GM23338 (cell line): ENCODE measurements around the gene SLITRK1. TPM values are rescaled to one million over a fixed set of nuclear protein-coding genes. Genes with fewer than 3 reads are reported as not detected.

Source experiments
- ATAC-seq: fragments of 200-7000 bp; cut with Tn5 transposase; 3 replicates; pipeline ENCODE4 v1.9.1; 2020
- DNase-seq: peaks from one replicate; pipeline ENCODE4 v3.0.0-alpha.2; 2015; ENCODE audit warnings: low spot score
- H2AFZ ChIP-seq: fragments of 200-600 bp; sonication (generic); 2 replicates; pipeline ENCODE4 v1.8.0; 2016; ENCODE audit warnings: antibody characterized with exemption, mild to moderate bottlenecking, moderate library complexity
- H3F3A ChIP-seq: fragments of 200-600 bp; sonication (generic); replicated peaks from 2 replicates; pipeline ENCODE4 v1.8.0; 2017; ENCODE audit warnings: antibody characterized with exemption, mixed run types, low read depth
- H3K27ac ChIP-seq: fragments of 200-600 bp; sonication (generic); 2 replicates; pipeline ENCODE4 v1.6.1; 2016; ENCODE audit warnings: low read depth
- H3K27me3 ChIP-seq: fragments of 200-600 bp; sonication (generic); 2 replicates; pipeline ENCODE4 v1.8.0; 2016; ENCODE audit warnings: mild to moderate bottlenecking, mixed run types, moderate library complexity; ENCODE audit not compliant: insufficient read depth
- H3K36me3 ChIP-seq: fragments of 200-600 bp; sonication (generic); 2 replicates; pipeline ENCODE4 v1.8.0; 2016; ENCODE audit warnings: mild to moderate bottlenecking; ENCODE audit not compliant: insufficient read depth
- H3K4me1 ChIP-seq: fragments of 200-600 bp; sonication (generic); 2 replicates; pipeline ENCODE4 v1.8.0; 2016; ENCODE audit warnings: mild to moderate bottlenecking, moderate library complexity; ENCODE audit not compliant: insufficient read depth
- H3K4me2 ChIP-seq: fragments of 200-600 bp; sonication (generic); 2 replicates; pipeline ENCODE4 v1.7.1; 2017; ENCODE audit warnings: mixed run types
- H3K4me3 ChIP-seq: fragments of 200-600 bp; sonication (generic); 2 replicates; pipeline ENCODE4 v1.6.1; 2016; ENCODE audit warnings: mixed run types
- H3K79me2 ChIP-seq: fragments of 200-600 bp; sonication (generic); replicated peaks from 2 replicates; pipeline ENCODE4 v1.8.0; 2017; ENCODE audit warnings: mild to moderate bottlenecking; ENCODE audit not compliant: insufficient read depth
- H3K9me2 ChIP-seq: fragments of 200-600 bp; sonication (generic); 2 replicates; pipeline ENCODE4 v1.8.0; 2017; ENCODE audit not compliant: insufficient read depth
- H4K20me1 ChIP-seq: fragments of 200-600 bp; sonication (generic); replicated peaks from 2 replicates; pipeline ENCODE4 v1.8.0; 2017; ENCODE audit warnings: mild to moderate bottlenecking; ENCODE audit not compliant: insufficient read depth
- H3K27ac Mint-ChIP-seq: 2 replicates; pipeline ENCODE4 v1.8.0; 2020; ENCODE audit warnings: inconsistent platforms, mild to moderate bottlenecking, moderate library complexity, mixed read lengths
- H3K27me3 Mint-ChIP-seq: 3 replicates; pipeline ENCODE4 v1.8.0; 2022; ENCODE audit warnings: low read depth, mild to moderate bottlenecking, moderate library complexity, mixed read lengths, inconsistent platforms; ENCODE audit not compliant: insufficient read depth, poor library complexity
- H3K36me3 Mint-ChIP-seq: 3 replicates; pipeline ENCODE4 v1.8.0; 2021; ENCODE audit warnings: low read depth, mild to moderate bottlenecking, inconsistent platforms, moderate library complexity, mixed read lengths
- H3K4me1 Mint-ChIP-seq: 3 replicates; pipeline ENCODE4 v1.8.0; 2020; ENCODE audit warnings: mild to moderate bottlenecking, inconsistent platforms, mixed read lengths
- H3K4me3 Mint-ChIP-seq: 3 replicates; pipeline ENCODE4 v1.8.0; 2021; ENCODE audit warnings: moderate library complexity, mild to moderate bottlenecking, inconsistent platforms, mixed read lengths
- H3K9me3 Mint-ChIP-seq: 3 replicates; pipeline ENCODE4 v1.8.0; 2020; ENCODE audit warnings: moderate library complexity, mild to moderate bottlenecking, inconsistent platforms, mixed read lengths
- CREB1 ChIP-seq: fragments of 250-450 bp; sonication (Bioruptor Pico); IDR thresholded peaks from 2 replicates; pipeline ENCODE4 v1.5.0; 2020; ENCODE audit warnings: low read depth, mild to moderate bottlenecking, moderate library complexity
- ETS1 ChIP-seq: IDR thresholded peaks from 2 replicates; pipeline ENCODE4 v1.6.1; 2016; ENCODE audit warnings: antibody characterized with exemption
- EZH2 ChIP-seq: fragments of 200-600 bp; sonication (generic); IDR thresholded peaks from one replicate; pipeline ENCODE4 v1.8.0; 2017; ENCODE audit warnings: antibody characterized with exemption, mild to moderate bottlenecking, low read depth; ENCODE audit not compliant: unreplicated experiment
- EZH2phosphoT487 ChIP-seq: fragments of 200-600 bp; sonication (generic); IDR thresholded peaks from one replicate; pipeline ENCODE4 v1.8.1; 2018; ENCODE audit warnings: antibody characterized with exemption; ENCODE audit not compliant: unreplicated experiment
- JUNB ChIP-seq: IDR thresholded peaks from one replicate; pipeline ENCODE4 v1.6.1; 2016; ENCODE audit warnings: antibody characterized with exemption; ENCODE audit not compliant: unreplicated experiment
- POLR2AphosphoS5 ChIP-seq: IDR thresholded peaks from 2 replicates; pipeline ENCODE4 v1.6.1; 2016; ENCODE audit warnings: antibody characterized with exemption, low read depth
- STAT1 ChIP-seq: IDR thresholded peaks from one replicate; pipeline ENCODE4 v1.6.1; 2016; ENCODE audit warnings: antibody characterized with exemption; ENCODE audit not compliant: unreplicated experiment
- ZNF114 ChIP-seq: fragments of 250-450 bp; sonication (Bioruptor Pico); IDR thresholded peaks from 2 replicates; pipeline ENCODE4 v1.5.0; 2020; ENCODE audit warnings: mild to moderate bottlenecking, moderate library complexity
- ZNF331 ChIP-seq: fragments of 250-450 bp; sonication (Bioruptor Pico); IDR thresholded peaks from 2 replicates; pipeline ENCODE4 v1.5.0; 2020; ENCODE audit warnings: low read depth, mild to moderate bottlenecking, moderate library complexity
- ZNF462 ChIP-seq: fragments of 250-450 bp; sonication (Bioruptor Pico); IDR thresholded peaks from 2 replicates; pipeline ENCODE4 v1.5.0; 2020; ENCODE audit warnings: mild to moderate bottlenecking, moderate library complexity
- polyA plus RNA-seq: library from polyadenylated mRNA; unstranded; fragments of >200 nt; fragmentation: Nextera tagmentation; extraction: Ambion mirVana; gene quantifications from 2 replicates; pipeline ENCODE4 v1.2.1, GENCODE V29; 2016
- total RNA-seq: library from RNA; depleted of rRNA; stranded (reverse); fragments of >200 nt; shearing (Covaris generic); gene quantifications from 2 replicates; pipeline ENCODE4 v1.2.3, GENCODE V29; 2014
- TF ChIP-seq, protein P1 (sequence below): IDR thresholded peaks from one replicate; pipeline ENCODE4 v1.6.1; 2018; ENCODE audit warnings: antibody characterized with exemption; ENCODE audit not compliant: unreplicated experiment
- TF ChIP-seq, protein P2 (sequence below), 2 experiments: fragments of 200-600 bp in 1 of 2; sonication (generic) in 1 of 2; conservative IDR thresholded peaks; 2 replicates each; pipeline versions ENCODE4 v1.5.1 to v1.6.1; 2016 to 2017; ENCODE audit warnings: antibody characterized with exemption in 2 of 2, low read depth in 2 of 2, mild to moderate bottlenecking in 2 of 2, moderate library complexity in 1 of 2

Gene SLITRK1
- total and polyA plus RNA-seq, 2 experiments from 2014 or later = 0.29 to 1.1 TPM

DNA sequence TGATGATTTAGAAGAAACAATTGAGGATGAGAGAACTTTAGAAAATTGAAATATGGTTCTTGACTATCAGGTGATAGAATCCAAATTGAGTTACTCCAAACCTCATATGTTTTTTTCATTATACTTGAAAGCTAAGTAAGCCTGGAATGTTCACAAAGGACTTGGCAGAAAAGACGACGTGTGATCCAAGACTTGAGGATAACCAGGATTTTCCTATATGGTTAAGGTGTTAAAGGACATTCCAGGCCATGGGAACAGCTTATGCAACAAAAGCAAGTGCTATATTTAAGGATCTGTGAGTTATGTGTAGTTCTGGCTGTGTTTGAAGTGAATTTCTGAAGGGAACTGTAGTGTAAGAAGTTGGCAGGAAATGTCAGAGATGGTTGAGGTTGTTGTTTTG lies 52.5 kb downstream of the SLITRK1 start (continued):
- TF ChIP-seq, protein P1, sequence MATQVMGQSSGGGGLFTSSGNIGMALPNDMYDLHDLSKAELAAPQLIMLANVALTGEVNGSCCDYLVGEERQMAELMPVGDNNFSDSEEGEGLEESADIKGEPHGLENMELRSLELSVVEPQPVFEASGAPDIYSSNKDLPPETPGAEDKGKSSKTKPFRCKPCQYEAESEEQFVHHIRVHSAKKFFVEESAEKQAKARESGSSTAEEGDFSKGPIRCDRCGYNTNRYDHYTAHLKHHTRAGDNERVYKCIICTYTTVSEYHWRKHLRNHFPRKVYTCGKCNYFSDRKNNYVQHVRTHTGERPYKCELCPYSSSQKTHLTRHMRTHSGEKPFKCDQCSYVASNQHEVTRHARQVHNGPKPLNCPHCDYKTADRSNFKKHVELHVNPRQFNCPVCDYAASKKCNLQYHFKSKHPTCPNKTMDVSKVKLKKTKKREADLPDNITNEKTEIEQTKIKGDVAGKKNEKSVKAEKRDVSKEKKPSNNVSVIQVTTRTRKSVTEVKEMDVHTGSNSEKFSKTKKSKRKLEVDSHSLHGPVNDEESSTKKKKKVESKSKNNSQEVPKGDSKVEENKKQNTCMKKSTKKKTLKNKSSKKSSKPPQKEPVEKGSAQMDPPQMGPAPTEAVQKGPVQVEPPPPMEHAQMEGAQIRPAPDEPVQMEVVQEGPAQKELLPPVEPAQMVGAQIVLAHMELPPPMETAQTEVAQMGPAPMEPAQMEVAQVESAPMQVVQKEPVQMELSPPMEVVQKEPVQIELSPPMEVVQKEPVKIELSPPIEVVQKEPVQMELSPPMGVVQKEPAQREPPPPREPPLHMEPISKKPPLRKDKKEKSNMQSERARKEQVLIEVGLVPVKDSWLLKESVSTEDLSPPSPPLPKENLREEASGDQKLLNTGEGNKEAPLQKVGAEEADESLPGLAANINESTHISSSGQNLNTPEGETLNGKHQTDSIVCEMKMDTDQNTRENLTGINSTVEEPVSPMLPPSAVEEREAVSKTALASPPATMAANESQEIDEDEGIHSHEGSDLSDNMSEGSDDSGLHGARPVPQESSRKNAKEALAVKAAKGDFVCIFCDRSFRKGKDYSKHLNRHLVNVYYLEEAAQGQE = no peak
- no peak for TF ChIP-seq EZH2
- TF ChIP-seq POLR2AphosphoS5 = no peak

- Mint-ChIP-seq H3K27ac (no peak overlapping the region), H3K27me3 (peaks cover 4% of the 10 kb centered on the region), H3K4me1 (peaks cover 19% of the 10 kb centered on the region; the same call in 2 of the 3 replicates), H3K9me3 (peaks cover 24% of the 10 kb centered on the region), H3K4me3 (no peak overlapping the region), H3K36me3 (peaks cover 21% of the 10 kb centered on the region)
- no peaks in the 10 kb centered on the region for H3K27me3 ChIP-seq
- H3K27ac ChIP-seq = no peak overlapping the region
- no peaks in the 10 kb centered on the region for H3K79me2 ChIP-seq
- no peak for ATAC-seq
- no peak overlapping the region for H2AFZ ChIP-seq
- H3K9me2 ChIP-seq = no peaks in the 10 kb centered on the region
- no peak overlapping the region for H3K4me2 ChIP-seq
- peaks cover 18% of the 10 kb centered on the region; the same call in 1 of the 2 replicates for H3K4me1 ChIP-seq
- H3K36me3 ChIP-seq = no peaks in the 10 kb centered on the region
- H3F3A ChIP-seq = no peaks in the 10 kb centered on the region
- no peak overlapping the region for H3K4me3 ChIP-seq
- no peaks in the 10 kb centered on the region for H4K20me1 ChIP-seq
- DNase-seq = no peak
- no peak for TF ChIP-seq JUNB
- TF ChIP-seq, protein P2, sequence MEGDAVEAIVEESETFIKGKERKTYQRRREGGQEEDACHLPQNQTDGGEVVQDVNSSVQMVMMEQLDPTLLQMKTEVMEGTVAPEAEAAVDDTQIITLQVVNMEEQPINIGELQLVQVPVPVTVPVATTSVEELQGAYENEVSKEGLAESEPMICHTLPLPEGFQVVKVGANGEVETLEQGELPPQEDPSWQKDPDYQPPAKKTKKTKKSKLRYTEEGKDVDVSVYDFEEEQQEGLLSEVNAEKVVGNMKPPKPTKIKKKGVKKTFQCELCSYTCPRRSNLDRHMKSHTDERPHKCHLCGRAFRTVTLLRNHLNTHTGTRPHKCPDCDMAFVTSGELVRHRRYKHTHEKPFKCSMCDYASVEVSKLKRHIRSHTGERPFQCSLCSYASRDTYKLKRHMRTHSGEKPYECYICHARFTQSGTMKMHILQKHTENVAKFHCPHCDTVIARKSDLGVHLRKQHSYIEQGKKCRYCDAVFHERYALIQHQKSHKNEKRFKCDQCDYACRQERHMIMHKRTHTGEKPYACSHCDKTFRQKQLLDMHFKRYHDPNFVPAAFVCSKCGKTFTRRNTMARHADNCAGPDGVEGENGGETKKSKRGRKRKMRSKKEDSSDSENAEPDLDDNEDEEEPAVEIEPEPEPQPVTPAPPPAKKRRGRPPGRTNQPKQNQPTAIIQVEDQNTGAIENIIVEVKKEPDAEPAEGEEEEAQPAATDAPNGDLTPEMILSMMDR (conservative IDR thresholded peaks at IDR 0.05; ENCODE audit: low read depth in 2 of 2) = no peak
- no peak for TF ChIP-seq STAT1
- no peak for TF ChIP-seq EZH2
- no peak for TF ChIP-seq EZH2phosphoT487
- no peak for TF ChIP-seq ZNF114 (CRISPR knock-in tag)
- TF ChIP-seq ETS1 = no peak
- no peak for TF ChIP-seq ZNF331 (CRISPR knock-in tag)
- no peak for TF ChIP-seq ZNF462 (CRISPR knock-in tag)
- TF ChIP-seq CREB1 (CRISPR knock-in tag) = no peak
Observed at GRCh38 chr13:83827338-83827737, 54.9 kb downstream of the SLITRK1 start.
